Subcutaneous abdominal adipose tissue (tissue), 5 donors: ENCODE measurements around the gene SMURF2.
"Not testable (repeated sequence)": the region's sequence is repeated elsewhere in the genome, so short reads cannot be mapped to it uniquely, and the experiment has no call there.

Experiments
- H3K27ac ChIP-seq: one replicate; pipeline ENCODE4 v1.7.0; 2013; ENCODE audit warnings: low read depth, mild to moderate bottlenecking, inconsistent platforms, low read length, moderate library complexity
- H3K27me3 ChIP-seq, 5 donors: one replicate each; pipeline ENCODE4 v1.7.0; 2013; ENCODE audit warnings: low read length in 5 of 5, inconsistent platforms in 1 of 5; ENCODE audit not compliant: control insufficient read depth in 5 of 5, insufficient read depth in 4 of 5
- H3K36me3 ChIP-seq, 5 donors: one replicate each; pipeline ENCODE4 v1.7.0; 2013; ENCODE audit warnings: low read length in 5 of 5; ENCODE audit not compliant: control insufficient read depth in 5 of 5, insufficient read depth in 5 of 5
- H3K4me1 ChIP-seq, 5 donors: one replicate each; pipeline ENCODE4 v1.7.0; 2013; ENCODE audit warnings: low read length in 5 of 5, mild to moderate bottlenecking in 3 of 5, moderate library complexity in 1 of 5; ENCODE audit not compliant: control insufficient read depth in 5 of 5, insufficient read depth in 5 of 5
- H3K4me3 ChIP-seq, 5 donors: one replicate each; pipeline ENCODE4 v1.7.0; 2013; ENCODE audit warnings: low read length in 5 of 5, low read depth in 1 of 5
- H3K9ac ChIP-seq, 5 donors: one replicate each; pipeline ENCODE4 v1.7.0; 2013; ENCODE audit warnings: low read length in 5 of 5, mild to moderate bottlenecking in 4 of 5, moderate library complexity in 3 of 5
- H3K9me3 ChIP-seq, 5 donors: one replicate each; pipeline ENCODE4 v1.7.0; 2013; ENCODE audit warnings: low read length in 5 of 5; ENCODE audit not compliant: control insufficient read depth in 5 of 5
- donor health status: healthy.
- donor health status: healthy.
- donor health status: healthy.
- donor health status: healthy.
- donor health status: healthy.

Gene SMURF2

GRCh38 chr17:64617125-64617780 is 44.9 kb downstream of the SMURF2 start:
- peaks cover 0 to 18% (median 12%) of the 10 kb centered on the region in 5 donors for H3K4me1 ChIP-seq
- H3K4me3 ChIP-seq, result no peak overlapping the region
- H3K36me3 ChIP-seq, result no peaks in the 10 kb centered on the region
- no peak overlapping the region for H3K9ac ChIP-seq
- no peaks in the 10 kb centered on the region for H3K27me3 ChIP-seq
- no peak overlapping the region for H3K27ac ChIP-seq
- no peaks in the 10 kb centered on the region for H3K9me3 ChIP-seq

DNA sequence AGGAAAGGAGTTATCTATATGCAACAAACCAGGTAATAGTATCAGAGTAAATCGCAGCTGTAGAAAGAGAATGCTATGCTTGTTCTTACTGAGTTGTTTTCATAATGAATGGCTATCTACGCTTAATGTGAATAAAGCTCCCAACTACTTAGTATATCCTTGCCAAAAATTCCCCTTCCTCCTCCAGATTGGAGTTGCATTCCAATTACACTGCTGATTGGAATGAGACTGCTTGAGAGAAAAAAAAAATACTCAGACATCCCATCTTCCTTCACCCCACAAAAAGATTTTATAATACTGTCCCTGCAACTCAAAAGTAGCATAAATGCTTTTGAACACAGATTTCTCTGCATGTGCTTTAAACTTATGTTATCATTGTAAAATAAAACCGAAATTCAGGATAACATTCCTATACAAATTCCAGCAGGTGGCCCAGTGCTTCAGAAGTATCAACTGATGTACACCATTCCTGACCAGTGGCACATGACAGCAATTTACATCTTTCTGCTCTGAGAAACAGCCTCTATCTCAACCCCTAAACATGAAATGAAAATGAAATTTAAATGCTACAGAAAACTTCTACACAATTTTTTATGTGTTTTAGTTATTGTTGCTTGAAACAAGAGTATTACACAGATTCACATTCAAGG is 47.0 kb downstream of the SMURF2 start:
- Histone ChIP-seq H3K9me3 (no peaks in the 10 kb centered on the region), H3K4me3 (no peak overlapping the region), H3K27me3 (no peaks in the 10 kb centered on the region), H3K4me1 (peaks cover 0 to 18% (median 12%) of the 10 kb centered on the region in 5 donors), H3K27ac (no peak overlapping the region), H3K36me3 (no peaks in the 10 kb centered on the region), H3K9ac (no peak overlapping the region)

DNA sequence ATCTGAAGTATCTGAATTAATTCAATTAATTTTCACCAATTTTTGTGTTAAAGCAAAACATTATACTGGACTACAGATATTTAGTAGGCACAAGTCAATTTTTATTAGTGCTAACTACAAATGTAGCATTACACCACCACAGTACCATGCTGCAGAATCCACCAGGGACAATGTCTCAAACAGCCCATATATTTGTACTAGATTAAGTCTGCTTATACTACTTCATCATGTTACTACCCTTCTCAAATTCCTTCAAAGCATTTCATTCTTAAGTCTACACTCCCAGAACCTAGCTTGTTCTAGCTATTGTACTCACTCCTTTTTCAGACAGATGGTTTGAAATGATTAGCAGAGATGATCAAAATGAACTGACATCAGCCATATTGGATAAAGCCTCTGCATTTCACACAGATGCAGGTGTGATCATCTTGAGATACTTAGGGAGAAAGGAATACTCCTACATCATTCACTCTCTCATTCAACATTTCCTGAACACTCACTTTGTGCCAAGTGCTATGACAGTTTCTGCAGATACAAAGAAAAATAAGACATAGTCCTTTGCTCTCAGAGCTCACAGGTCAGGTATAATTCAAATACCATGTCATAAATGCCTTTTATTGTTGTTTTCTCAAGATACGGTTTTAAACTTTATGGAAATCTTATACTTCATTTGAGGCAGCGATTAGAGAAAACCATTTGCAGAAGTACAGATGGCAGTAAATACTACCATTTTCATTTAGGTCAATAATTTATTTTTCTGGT is 47.7 kb downstream of the SMURF2 start:
- Histone ChIP-seq H3K9ac (no peak overlapping the region), H3K9me3 (no peaks in the 10 kb centered on the region), H3K27ac (no peak overlapping the region), H3K27me3 (no peaks in the 10 kb centered on the region), H3K36me3 (no peaks in the 10 kb centered on the region), H3K4me3 (no peak overlapping the region), H3K4me1 (peaks cover 0 to 18% (median 12%) of the 10 kb centered on the region in 5 donors)

- H3K9ac ChIP-seq, result no peak overlapping the region
These were observed 50.7 kb downstream of the SMURF2 start for GRCh38 chr17:64611369-64611768.

GRCh38 chr17:64610244-64610643 is 51.9 kb downstream of the SMURF2 start:
- not testable (repeated sequence) for H3K4me3 ChIP-seq, H3K27me3 ChIP-seq, H3K27ac ChIP-seq, H3K9ac ChIP-seq, H3K36me3 ChIP-seq, H3K9me3 ChIP-seq
- peaks cover 0 to 16% (median 10%) of the 10 kb centered on the region in 5 donors for H3K4me1 ChIP-seq

More at GRCh38 chr17:64611369-64611768, 50.7 kb downstream of the SMURF2 start:
- Histone ChIP-seq H3K4me1 (peaks cover 0 to 18% (median 12%) of the 10 kb centered on the region in 5 donors), H3K36me3 (no peaks in the 10 kb centered on the region), H3K9me3 (no peaks in the 10 kb centered on the region), H3K27me3 (no peaks in the 10 kb centered on the region), H3K4me3 (no peak overlapping the region), H3K27ac (no peak overlapping the region)

- H3K9me3 ChIP-seq, result no peaks in the 10 kb centered on the region
- H3K9ac ChIP-seq, result no peak overlapping the region
- H3K4me1 ChIP-seq, result peaks cover 0 to 12% (median 2%) of the 10 kb centered on the region in 5 donors
- H3K36me3 ChIP-seq, result no peaks in the 10 kb centered on the region
- no peak overlapping the region for H3K4me3 ChIP-seq
- no peak overlapping the region for H3K27ac ChIP-seq
- no peaks in the 10 kb centered on the region for H3K27me3 ChIP-seq
These were observed 53.5 kb downstream of the SMURF2 start for GRCh38 chr17:64608571-64608981.

DNA sequence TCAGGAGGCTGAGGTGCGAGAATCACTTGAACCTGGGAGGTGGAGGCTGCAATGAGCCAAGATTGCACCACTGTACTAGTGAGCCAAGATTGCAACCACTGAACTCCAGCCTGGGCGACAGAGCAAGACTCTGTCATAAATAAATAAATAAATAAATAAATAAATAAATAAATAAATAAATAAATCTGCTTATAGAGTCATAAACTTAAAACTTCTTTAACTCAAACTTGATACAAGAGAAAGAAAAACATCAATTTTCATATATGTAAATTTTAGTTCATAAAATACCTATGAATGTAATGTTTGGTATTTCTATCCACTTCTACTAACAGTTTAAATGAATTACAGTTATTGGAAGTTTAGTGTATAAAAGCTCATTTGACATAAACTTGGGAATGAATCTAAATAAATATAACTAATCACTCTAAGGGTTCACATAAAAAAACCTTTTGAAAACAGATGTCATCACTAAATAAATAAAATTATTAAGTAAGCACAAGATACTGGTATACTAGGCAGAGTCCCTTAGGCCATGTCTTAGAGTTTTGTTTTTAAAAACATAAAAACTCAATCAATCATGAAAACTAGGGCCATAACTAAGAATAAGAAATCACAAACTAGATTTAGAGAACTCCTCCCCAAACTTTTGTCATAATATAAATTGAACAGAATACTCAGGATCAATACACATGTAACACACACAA is 54.1 kb downstream of the SMURF2 start:
- H3K27ac ChIP-seq, result no peak overlapping the region
- H3K4me1 ChIP-seq, result peaks cover 0 to 11% (median 2%) of the 10 kb centered on the region in 5 donors
- H3K27me3 ChIP-seq, result no peaks in the 10 kb centered on the region
- H3K4me3 ChIP-seq, result no peak overlapping the region
- no peak overlapping the region for H3K9ac ChIP-seq
- H3K36me3 ChIP-seq, result no peaks in the 10 kb centered on the region
- no peaks in the 10 kb centered on the region for H3K9me3 ChIP-seq

DNA sequence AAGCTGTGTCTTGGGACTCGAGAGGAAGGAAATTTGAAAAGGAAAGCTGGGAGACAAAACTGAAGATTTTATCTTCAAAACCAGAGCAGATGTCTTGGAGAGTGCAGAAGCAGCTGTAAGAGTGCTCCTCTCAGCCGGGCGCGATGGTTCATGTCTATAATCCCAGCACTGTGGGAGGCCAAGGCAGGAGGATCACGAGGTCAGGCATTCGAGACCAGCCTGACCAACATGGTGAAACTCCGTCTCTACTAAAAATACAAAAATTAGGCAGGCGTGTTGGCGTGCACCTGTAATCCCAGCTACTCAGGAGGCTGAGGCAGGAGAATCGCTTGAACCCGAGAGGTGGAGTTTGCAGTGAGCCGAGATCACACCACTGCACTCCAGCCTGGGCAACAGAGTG is 57.6 kb downstream of the SMURF2 start:
- H3K36me3 ChIP-seq, H3K27me3 ChIP-seq, H3K4me3 ChIP-seq, H3K9ac ChIP-seq, H3K27ac ChIP-seq, H3K9me3 ChIP-seq: not testable (repeated sequence)
- H3K4me1 ChIP-seq, result peaks cover 0 to 13% (median 7%) of the 10 kb centered on the region in 5 donors

- H3K9ac ChIP-seq, result no peak overlapping the region
- no peak overlapping the region for H3K4me3 ChIP-seq
- peaks cover 0 to 17% (median 7%) of the 10 kb centered on the region in 5 donors for H3K4me1 ChIP-seq
- no peaks in the 10 kb centered on the region for H3K27me3 ChIP-seq
- H3K27ac ChIP-seq, result no peak overlapping the region
- H3K9me3 ChIP-seq, result no peaks in the 10 kb centered on the region
- no peaks in the 10 kb centered on the region for H3K36me3 ChIP-seq
These were observed 58.1 kb downstream of the SMURF2 start for GRCh38 chr17:64603987-64604386.
